Peyer's patch (tissue), 4 donors: ENCODE measurements around the gene TTF1.

Source experiments
- CTCF ChIP-seq, 6 experiments: fragments of 450-650 bp in 4 of 6; fragments of 200-600 bp in 2 of 6; sonication (generic) in 1 of 6; IDR thresholded peaks; one replicate each; pipeline ENCODE4 v1.5.1; 2017 to 2019; ENCODE audit warnings: antibody characterized with exemption in 6 of 6, mild to moderate bottlenecking in 3 of 6, moderate library complexity in 1 of 6
- POLR2A ChIP-seq, 2 donors: fragments of 450-650 bp; IDR thresholded peaks; one replicate each; pipeline ENCODE4 v1.5.1; 2017; ENCODE audit warnings: antibody characterized with exemption in 2 of 2, mild to moderate bottlenecking in 2 of 2, moderate library complexity in 2 of 2

GRCh38 chr9:132425675-132426062 lies 19.0 kb upstream of the TTF1 start:
- TF ChIP-seq CTCF (IDR thresholded peaks at IDR 0.05) (no peak), POLR2A (IDR thresholded peaks at IDR 0.05) (no peak)
